Measurements from ENCODE around the gene R3HDML.

The R3HDML gene

GRCh38 chr20:44364068-44364467 is 27.2 kb downstream of the R3HDML start:
- DNase-seq (ENCODE audit: low spot score) = no peak

DNA sequence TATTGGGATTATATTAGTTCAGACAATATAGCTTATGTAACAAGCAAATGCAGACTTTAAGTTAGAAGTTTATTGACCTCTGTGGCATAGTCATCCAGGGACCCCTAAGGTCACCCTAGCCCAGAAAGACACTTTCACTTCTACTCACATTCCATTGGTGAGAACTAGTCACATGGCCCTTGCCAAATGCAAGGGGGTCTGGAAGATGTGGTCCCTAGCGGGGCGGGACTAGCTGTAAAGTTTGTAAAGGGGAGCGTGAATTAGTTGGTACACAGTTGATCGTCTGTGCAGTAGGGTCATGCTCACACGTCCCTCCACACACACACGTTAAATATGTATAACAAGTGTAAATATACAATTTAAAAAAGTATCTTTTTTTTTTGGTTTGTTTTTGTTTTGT is 27.9 kb downstream of the R3HDML start:
- DNase-seq (ENCODE audit: low spot score) = no peak

- DNase-seq (ENCODE audit: low spot score) = peak; percentile 9
Observed at GRCh38 chr20:44367746-44368145, 30.9 kb downstream of the R3HDML start.

DNA sequence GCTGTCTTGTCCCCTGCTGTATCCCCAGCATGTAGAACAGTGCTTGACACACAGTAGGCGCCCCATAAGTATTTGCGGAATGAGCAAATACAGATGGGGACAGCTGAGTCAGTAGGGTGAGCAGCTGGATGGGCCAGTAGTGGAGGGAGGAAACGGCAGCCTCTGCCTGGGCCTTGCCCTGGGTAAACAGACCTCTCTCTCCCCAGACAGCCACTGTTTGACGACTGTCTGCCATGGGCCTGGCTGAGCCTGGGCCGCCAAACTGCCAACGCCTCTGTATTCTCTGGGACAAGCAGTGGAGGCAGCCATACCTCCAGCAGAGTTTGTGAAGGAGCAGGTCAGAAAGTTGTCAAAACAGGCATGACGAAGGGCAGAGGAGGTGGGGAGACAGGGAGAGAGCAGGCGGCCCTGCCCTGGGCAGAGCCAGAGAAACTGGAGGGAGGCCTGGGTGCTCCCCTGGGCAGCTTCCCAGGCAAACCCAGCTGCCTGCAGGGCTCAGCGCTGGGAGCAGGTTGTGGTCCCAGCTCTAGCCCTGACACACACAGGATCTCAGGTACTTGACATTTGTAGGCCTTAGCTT is 33.9 kb downstream of the R3HDML start:
- no peak for DNase-seq (ENCODE audit: low spot score)

GRCh38 chr20:44382641-44383040 is 45.8 kb downstream of the R3HDML start:
- DNase-seq (ENCODE audit: low spot score) = no peak

- peak; percentile 89 for DNase-seq (ENCODE audit: low spot score)
Observed at GRCh38 chr20:44384423-44385027, 47.7 kb downstream of the R3HDML start.

- DNase-seq (ENCODE audit: low spot score) = peak; percentile 88
Observed at GRCh38 chr20:44388466-44389023, 51.7 kb downstream of the R3HDML start.

- no peak for DNase-seq (ENCODE audit: low spot score)
Observed at GRCh38 chr20:44389871-44390270, 53.0 kb downstream of the R3HDML start.

GRCh38 chr20:44390280-44390679 is 53.4 kb downstream of the R3HDML start:
- no peak for DNase-seq (ENCODE audit: low spot score)

DNA sequence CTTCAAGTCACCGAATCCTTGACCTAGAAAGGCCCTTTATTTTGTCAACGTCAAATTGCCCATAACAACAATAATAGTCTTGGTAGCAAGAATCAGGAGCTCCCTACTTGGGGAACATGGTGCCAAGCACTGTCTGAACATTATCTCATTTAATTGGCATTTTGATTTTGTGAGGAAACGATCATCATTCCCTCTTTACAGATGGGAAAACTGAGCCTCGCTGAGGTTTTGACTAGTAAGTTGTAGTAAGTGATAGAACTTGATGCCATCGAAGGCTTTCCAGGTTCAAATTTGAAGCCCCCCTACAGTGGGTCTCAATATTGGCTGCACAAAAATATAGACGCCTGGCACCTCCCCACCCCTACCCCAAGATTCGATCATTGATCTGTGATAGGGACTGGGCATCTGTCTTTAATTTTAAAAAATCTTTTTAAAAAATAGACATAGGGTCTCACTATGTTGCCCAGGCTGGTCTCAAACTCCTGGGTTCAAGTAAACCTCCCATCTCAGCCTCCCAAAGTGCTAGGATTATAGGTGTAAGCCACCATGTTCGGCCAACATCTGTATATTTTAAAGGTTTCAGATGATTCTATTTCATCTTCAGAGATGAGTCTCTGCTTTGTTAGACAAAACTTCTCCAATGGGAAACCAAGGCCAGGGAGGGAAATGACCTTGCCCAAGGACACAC is 55.4 kb downstream of the R3HDML start:
- DNase-seq (ENCODE audit: low spot score) = no peak

DNA sequence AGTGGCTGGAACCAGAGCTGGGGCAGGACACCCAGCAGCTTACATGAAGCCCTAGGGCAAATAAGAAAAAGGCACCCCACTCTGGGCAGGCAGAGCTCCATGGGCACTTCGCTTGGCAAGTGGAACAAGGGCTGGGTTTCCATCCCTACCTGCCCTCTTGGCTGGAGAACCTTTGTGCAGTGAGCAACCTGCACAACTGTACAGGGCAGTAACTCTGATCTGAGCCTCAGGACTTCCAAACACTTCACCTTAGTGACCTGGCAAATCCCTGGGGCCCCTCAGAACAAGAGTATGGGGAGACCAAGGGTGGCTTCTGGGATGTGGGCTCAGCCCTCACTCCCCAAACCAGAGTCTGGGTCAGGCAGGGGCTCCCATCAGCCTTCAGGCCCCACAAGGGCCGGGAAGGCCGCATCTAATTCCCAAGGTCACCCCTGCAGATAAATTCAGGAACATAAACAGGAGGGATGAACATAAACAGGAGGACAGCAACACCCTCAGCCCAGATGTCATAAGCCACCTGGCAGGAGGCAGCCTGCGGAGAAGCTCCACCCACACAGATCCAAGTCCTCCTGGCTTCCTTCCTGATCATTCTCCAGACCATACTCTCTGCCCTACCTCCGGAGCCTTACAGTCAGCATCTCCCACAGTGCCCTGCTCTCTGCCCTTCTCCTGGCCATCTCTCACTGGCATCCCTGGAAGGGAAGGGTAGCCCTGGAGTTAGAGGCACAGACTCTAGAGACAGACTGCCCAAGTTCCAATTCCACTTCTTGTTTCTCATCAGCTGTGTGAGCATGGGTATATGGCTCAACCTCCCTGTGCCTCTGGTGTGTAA is 56.1 kb downstream of the R3HDML start:
- DNase-seq (ENCODE audit: low spot score) = peak; percentile 51

DNA sequence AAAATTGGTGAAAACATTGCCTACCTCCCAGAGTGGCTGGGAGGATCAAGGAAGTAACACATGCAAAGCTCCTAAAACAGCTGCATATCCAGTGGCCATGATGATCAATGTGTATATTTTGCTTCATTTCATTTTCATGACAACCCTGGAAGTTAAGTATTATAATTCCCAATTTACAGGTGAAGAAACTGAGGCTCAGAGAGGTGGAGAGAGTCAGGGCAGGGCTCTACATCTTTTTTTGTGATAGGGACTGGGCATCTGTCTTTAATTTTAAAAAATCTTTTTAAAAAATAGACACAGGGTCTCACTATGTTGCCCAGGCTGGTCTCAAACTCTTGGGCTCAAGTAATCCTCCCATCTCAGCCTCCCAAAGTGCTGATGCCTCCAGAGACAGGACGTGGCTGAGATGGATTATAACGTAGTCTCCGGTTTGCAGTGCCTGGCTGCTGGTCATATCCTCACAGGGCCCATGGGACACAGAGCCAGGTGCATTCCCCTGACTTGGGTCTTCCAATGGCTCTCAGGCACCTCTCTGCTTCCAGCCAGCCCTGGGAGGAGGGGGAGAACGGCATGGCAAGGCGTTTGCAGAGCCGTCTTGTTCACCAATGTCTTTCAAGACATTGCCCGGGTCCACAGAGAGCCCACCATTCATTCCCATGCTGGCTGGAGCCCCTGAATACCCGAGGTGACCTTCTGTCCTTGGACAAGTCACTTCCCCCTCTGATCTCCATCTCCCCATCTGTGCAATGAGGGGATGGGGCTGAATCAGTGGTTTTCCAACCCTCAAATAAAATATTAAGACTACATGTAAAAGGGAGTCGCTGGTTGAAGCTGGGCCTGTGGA is 57.0 kb downstream of the R3HDML start:
- no peak for DNase-seq (ENCODE audit: low spot score)

GRCh38 chr20:44394452-44394701 is 57.5 kb downstream of the R3HDML start:
- no peak for DNase-seq (ENCODE audit: low spot score)

GRCh38 chr20:44394702-44395460 is 58.0 kb downstream of the R3HDML start:
- DNase-seq (ENCODE audit: low spot score) = peak; percentile 83

- peak; percentile 43 for DNase-seq (ENCODE audit: low spot score)
Observed at GRCh38 chr20:44395461-44396340, 58.9 kb downstream of the R3HDML start.

- peak; percentile 20 for DNase-seq (ENCODE audit: low spot score)
Observed at GRCh38 chr20:44396369-44397130, 59.7 kb downstream of the R3HDML start.

- peak; percentile 24 for DNase-seq (ENCODE audit: low spot score)
Observed at GRCh38 chr20:44398335-44398734, 61.5 kb downstream of the R3HDML start.

- no peak for DNase-seq (ENCODE audit: low spot score)
Observed at GRCh38 chr20:44399446-44399845, 62.6 kb downstream of the R3HDML start.

- no peak for DNase-seq (ENCODE audit: low spot score)
Observed at GRCh38 chr20:44400671-44400969, 63.8 kb downstream of the R3HDML start.

All from hematopoietic multipotent progenitor cell treated with erythropoietin and hydrocortisone succinate and interleukin-3 and kit ligand, for 17 days (in vitro differentiated cells).